ENCODE measurements around the gene REEP1. TPM values are rescaled to one million over a fixed set of nuclear protein-coding genes. Genes with fewer than 3 reads are reported as not detected.

REEP1 gene
- total and polyA plus RNA-seq, 2 of the 8 experiments (the other 6 are each of a cell fraction or from before 2014, with no cell fraction given), result 0.74 to 1.5 TPM

- DNase-seq (ENCODE audit: low read depth in 1 of 2, low spot score in 2 of 2) (no peak), FAIRE-seq (no peak)
- Histone ChIP-seq H2BK20ac (ENCODE audit: low read length) (no peak overlapping the region), H3K27ac (ENCODE audit: low read depth, low read length) (no peak overlapping the region), H3K27me3 (replicated peaks in 1 of 4; ENCODE audit: control insufficient read depth in 3 of 4, extremely low read depth in 1 of 4, insufficient read depth in 3 of 4, low read length in 3 of 4) (no peaks in the 10 kb centered on the region; a peak in 2 of 7 replicates), H3K79me1 (ENCODE audit: low read depth, low read length) (no peaks in the 10 kb centered on the region), H3K4ac (replicated peaks; ENCODE audit: insufficient read length, low read depth, low read length) (no peak overlapping the region), H3K9ac (replicated peaks in 1 of 4; ENCODE audit: extremely low read depth in 1 of 4, low read depth in 3 of 4, low read length in 3 of 4) (no peak overlapping the region), H3K23ac (ENCODE audit: insufficient read length) (no peak overlapping the region), H4K20me1 (replicated peaks in 1 of 2; ENCODE audit: control insufficient read depth in 1 of 2, insufficient read depth in 2 of 2, low read length in 2 of 2) (no peaks in the 10 kb centered on the region), H4K8ac (ENCODE audit: extremely low read depth, insufficient read depth, low read length) (no peak overlapping the region), H2BK5ac (ENCODE audit: low read depth, low read length) (no peak overlapping the region), H3K56ac (replicated peaks; ENCODE audit: insufficient read length, low read depth, low read length) (no peak overlapping the region), H3K79me2 (ENCODE audit: control insufficient read depth in 1 of 2, insufficient read depth in 2 of 2, low read length in 2 of 2) (no peaks in the 10 kb centered on the region), H3K4me1 (replicated peaks in 1 of 4; ENCODE audit: control insufficient read depth in 3 of 4, insufficient read depth in 4 of 4, low read length in 3 of 4) (peaks cover 0 to 5% (median 1%) of the 10 kb centered on the region in 4 experiments; a peak in 1 of 7 replicates), H3K4me2 (ENCODE audit: insufficient read depth in 1 of 2, low read depth in 2 of 2, low read length in 2 of 2) (no peak overlapping the region), H2BK120ac (replicated peaks; ENCODE audit: low read depth, low read length) (no peak overlapping the region), H3K23me2 (ENCODE audit: low read depth, low read length) (no peaks in the 10 kb centered on the region), H2BK12ac (ENCODE audit: low read depth, low read length) (no peak overlapping the region), H2AK5ac (ENCODE audit: low read depth, low read length) (no peak overlapping the region), H2BK15ac (ENCODE audit: low read length) (no peak overlapping the region), H4K91ac (replicated peaks; ENCODE audit: insufficient read length, low read length) (no peak overlapping the region), H3K9me3 (ENCODE audit: insufficient read depth in 2 of 2, low read depth in 1 of 2, low read length in 1 of 2) (no peaks in the 10 kb centered on the region), H4K5ac (ENCODE audit: insufficient read length, low read depth, low read length) (no peak overlapping the region), H3K4me3 (ENCODE audit: extremely low read depth in 1 of 4, insufficient read depth in 2 of 4, low read depth in 3 of 4, low read length in 4 of 4) (no peak overlapping the region), H3K14ac (ENCODE audit: insufficient read length) (no peak overlapping the region), H3K36me3 (ENCODE audit: control insufficient read depth in 2 of 4, insufficient read depth in 4 of 4, low read length in 3 of 4) (no peaks in the 10 kb centered on the region), H2AFZ (ENCODE audit: low read length) (no peak overlapping the region), H3K18ac (ENCODE audit: extremely low read depth, low read length) (no peak overlapping the region)
- TF ChIP-seq MAX (IDR thresholded peaks at IDR 0.05), result no peak
- CTCF ChIA-PET (ENCODE audit: partially characterized antibody), result interaction anchor here (1.2 to 1.8 kb wide), 4 partner anchors 12 to 79 kb away, joined by 3 read pairs; no protein-coding TSS in a partner anchor
- POLR2A ChIA-PET (ENCODE audit: partially characterized antibody), result no interaction called here
- 90% methylated on average over 8 of the region's 8 CpGs; no CpG with 5 or more reads in 1 of the 2 experiments for WGBS, 2 experiments (ENCODE audit: extremely low coverage in 1 of 2, insufficient coverage in 1 of 2, insufficient read length in 1 of 2, insufficient replicate concordance in 2 of 2, low coverage in 1 of 2, low lambda C conversion rate in 2 of 2, missing lambda C conversion rate in 1 of 2)
Observed at GRCh38 chr2:86319700-86320580, 17.5 kb downstream of the REEP1 start.

Data from H1 (cell line).